ENCODE data around the gene SHFL. TPM values are rescaled to one million over a fixed set of nuclear protein-coding genes. Genes with fewer than 3 reads are reported as not detected.

Gene SHFL
- total RNA-seq, 1 experiment from 2014 or later = 17.2 TPM

GRCh38 chr19:10113964-10114650 lies 28.0 kb downstream of the SHFL start:
- no peak overlapping the region for H2AFZ ChIP-seq (ENCODE audit: low read length)
- BruUV-seq (replicated peaks) = no TSS peak
- H3K27ac ChIP-seq (ENCODE audit: low read length) = no peak overlapping the region
- no peak overlapping the region for H3K9ac ChIP-seq (ENCODE audit: low read length)
- DNase-seq (peak; percentile 11), ATAC-seq (peak; percentile 14)
- no peaks in the 10 kb centered on the region for H3K9me2 ChIP-seq (replicated peaks; ENCODE audit: low read length)
- TF ChIP-seq EZH2phosphoT487 (IDR thresholded peaks at IDR 0.05; ENCODE audit: borderline replicate concordance, low read length) (no peak), EZH2 (IDR thresholded peaks at IDR 0.05; ENCODE audit: low read length, unreplicated experiment) (no peak), CTCF (conservative IDR thresholded peaks at IDR 0.05; ENCODE audit: low read depth, low read length) (no peak)
- 0 out of 2 replicates have a peak, but pooled peaks cover 5% of the 10 kb centered on the region for H4K20me1 ChIP-seq (ENCODE audit: low read length)
- H3K27me3 ChIP-seq (ENCODE audit: low read length) = no peaks in the 10 kb centered on the region
- CTCF ChIA-PET = no interaction called here
- no peaks in the 10 kb centered on the region for H3K4me1 ChIP-seq (ENCODE audit: insufficient read depth, low read length)
- no peak overlapping the region for H3K4me2 ChIP-seq (ENCODE audit: low read length)
- no peak overlapping the region for H3K4me3 ChIP-seq (ENCODE audit: low read length)
- H3F3A ChIP-seq (ENCODE audit: low read length, unreplicated experiment) = peaks cover 16% of the 10 kb centered on the region
- peaks cover 45% of the 10 kb centered on the region for H3K36me3 ChIP-seq (ENCODE audit: low read depth, low read length)
- no peaks in the 10 kb centered on the region for H3K9me3 ChIP-seq (ENCODE audit: low read length)
- POLR2A ChIA-PET (ENCODE audit: unreplicated experiment) = interaction anchor here (0.6 kb wide), 1 partner anchor 157 kb away, joined by 4 read pairs; the partner anchor contains the start of gene ICAM1
- intact Hi-C loops (cut with micrococcal nuclease) = no loop called here
- H3K79me2 ChIP-seq (ENCODE audit: low read length) = peaks cover 28% of the 10 kb centered on the region

GRCh38 chr19:10114651-10115391 lies 28.7 kb downstream of the SHFL start:
- peaks cover 16% of the 10 kb centered on the region for H3F3A ChIP-seq (ENCODE audit: low read length, unreplicated experiment)
- ChIA-PET CTCF (no interaction called here), POLR2A (ENCODE audit: unreplicated experiment) (interaction anchor here (0.6 kb wide), 1 partner anchor 156 kb away, joined by 4 read pairs; the partner anchor contains the start of gene ICAM1)
- DNase-seq = peak; percentile 39
- no peak overlapping the region for H3K9ac ChIP-seq (ENCODE audit: low read length)
- no peak overlapping the region for H3K4me2 ChIP-seq (ENCODE audit: low read length)
- no peak overlapping the region for H3K27ac ChIP-seq (ENCODE audit: low read length)
- peaks cover 37% of the 10 kb centered on the region for H3K36me3 ChIP-seq (ENCODE audit: low read depth, low read length)
- intact Hi-C loops (cut with micrococcal nuclease) = no loop called here
- H3K9me2 ChIP-seq (replicated peaks; ENCODE audit: low read length) = no peaks in the 10 kb centered on the region
- TF ChIP-seq EZH2 (IDR thresholded peaks at IDR 0.05; ENCODE audit: low read length, unreplicated experiment) = no peak
- TF ChIP-seq CTCF (conservative IDR thresholded peaks at IDR 0.05; ENCODE audit: low read depth, low read length) = no peak
- no peak for TF ChIP-seq EZH2phosphoT487 (IDR thresholded peaks at IDR 0.05; ENCODE audit: borderline replicate concordance, low read length)
- H4K20me1 ChIP-seq (ENCODE audit: low read length) = 0 out of 2 replicates have a peak, but pooled peaks cover 5% of the 10 kb centered on the region
- H3K4me1 ChIP-seq (ENCODE audit: insufficient read depth, low read length) = no peaks in the 10 kb centered on the region
- H3K27me3 ChIP-seq (ENCODE audit: low read length) = no peaks in the 10 kb centered on the region
- no peak overlapping the region for H3K4me3 ChIP-seq (ENCODE audit: low read length)
- no TSS peak for BruUV-seq (replicated peaks)
- ATAC-seq = peak; percentile 5
- no peak overlapping the region for H2AFZ ChIP-seq (ENCODE audit: low read length)
- no peaks in the 10 kb centered on the region for H3K9me3 ChIP-seq (ENCODE audit: low read length)
- H3K79me2 ChIP-seq (ENCODE audit: low read length) = peaks cover 27% of the 10 kb centered on the region
